Testis (tissue), 3 donors: Measurements from ENCODE around the gene FOXI1. TPM values are rescaled to one million over a fixed set of nuclear protein-coding genes. Genes with fewer than 3 reads are reported as not detected.
A peak's percentile ranks its signal among the peaks of the same experiment; 100 is the strongest.

ENCODE experiments used
- DNase-seq: peaks from one replicate; pipeline ENCODE4 v3.0.0-alpha.2; 2019
- H3K27ac ChIP-seq, 2 donors: fragments of 200-600 bp; sonication (generic); one replicate each; pipeline ENCODE4 v1.5.1; 2019
- H3K27me3 ChIP-seq: fragments of 200-600 bp; sonication (generic); one replicate; pipeline ENCODE4 v1.5.1; 2019
- H3K36me3 ChIP-seq: fragments of 200-600 bp; sonication (generic); one replicate; pipeline ENCODE4 v1.5.1; 2017; ENCODE audit warnings: low read depth; ENCODE audit errors: missing control alignments
- H3K4me1 ChIP-seq: fragments of 200-600 bp; sonication (generic); one replicate; pipeline ENCODE4 v1.5.1; 2019
- H3K4me3 ChIP-seq, 2 donors: fragments of 200-600 bp; sonication (generic); one replicate each; pipeline ENCODE4 v1.5.1; 2017 to 2019
- H3K9me3 ChIP-seq: fragments of 200-600 bp; sonication (generic); one replicate; pipeline ENCODE4 v1.5.1; 2017
- CTCF ChIP-seq, 3 experiments: fragments of 450-650 bp in 2 of 3; fragments of 200-600 bp in 1 of 3; sonication (generic) in 1 of 3; IDR thresholded peaks; one replicate each; pipeline ENCODE4 v1.5.1; 2016 to 2019; ENCODE audit warnings: antibody characterized with exemption in 3 of 3, mild to moderate bottlenecking in 2 of 3, moderate library complexity in 1 of 3
- POLR2A ChIP-seq: fragments of 450-650 bp; IDR thresholded peaks from one replicate; pipeline ENCODE4 v1.6.1; 2017; ENCODE audit warnings: antibody characterized with exemption, mild to moderate bottlenecking, moderate library complexity
- WGBS, 2 donors: methylation state at CpG; one replicate each; pipeline ENCODE4 v1.1.5; 2018; 5-methylcytosine and 5-hydroxymethylcytosine counted together
- intact Hi-C: fragments of 100-400 bp; cut with DNase I; formaldehyde crosslinking; loops from one replicate; pipeline ENCODE4 v1.15.1; 2023; ENCODE audit warnings: low total_unique reads
- polyA plus RNA-seq: library from polyadenylated mRNA; stranded (reverse); fragments of 350-450 nt; fragmentation: Illumina TruSeq; extraction: RNeasy Lipid Tissue Mini Kit (QIAGEN cat#74804); gene quantifications from one replicate; pipeline ENCODE4 v1.2.3, GENCODE V29; 2014; ENCODE audit warnings: low read depth, low replicate concordance; ENCODE audit not compliant: insufficient read depth
- total RNA-seq, 2 donors: library from RNA; depleted of rRNA; stranded (reverse); fragments of >200 nt; gene quantifications; one replicate each; pipeline ENCODE4 v1.2.3, GENCODE V29; 2016

FOXI1 gene
- total and polyA plus RNA-seq, 3 donors from 2014 or later, result 0.19 to 0.26 TPM; not detected in 1

- DNase-seq, result no peak
- H3K4me3 ChIP-seq, result no peak overlapping the region
- intact Hi-C loops, result no loop called here
- TF ChIP-seq POLR2A, result no peak
- TF ChIP-seq CTCF (IDR thresholded peaks at IDR 0.05), result no peak
- H3K27me3 ChIP-seq, result no peaks in the 10 kb centered on the region
- H3K9me3 ChIP-seq, result no peaks in the 10 kb centered on the region
- H3K36me3 ChIP-seq, result no peaks in the 10 kb centered on the region
- H3K4me1 ChIP-seq, result no peaks in the 10 kb centered on the region
- no peak overlapping the region for H3K27ac ChIP-seq
- WGBS, 2 donors, result 83 to 88% methylated on average over 9 of the region's 9 CpGs
These were observed 7.8 kb upstream of the FOXI1 start for GRCh38 chr5:170097934-170098333.

- H3K36me3 ChIP-seq, result no peaks in the 10 kb centered on the region
- no peak overlapping the region for H3K27ac ChIP-seq
- intact Hi-C loops, result loop anchor here (10.0 kb wide), 1 partner anchor 94 kb away; no protein-coding TSS in a partner anchor
- no peak for TF ChIP-seq POLR2A
- peak; percentile 58 to 73 (median 69) for TF ChIP-seq CTCF (IDR thresholded peaks at IDR 0.05)
- no peaks in the 10 kb centered on the region for H3K4me1 ChIP-seq
- no peaks in the 10 kb centered on the region for H3K9me3 ChIP-seq
- DNase-seq, result peak; percentile 90
- H3K4me3 ChIP-seq, result no peak overlapping the region
- WGBS, 2 donors, result 42 to 48% methylated on average over 13 of the region's 13 CpGs
- no peaks in the 10 kb centered on the region for H3K27me3 ChIP-seq
These were observed 5.4 kb upstream of the FOXI1 start for GRCh38 chr5:170100066-170100943.

DNA sequence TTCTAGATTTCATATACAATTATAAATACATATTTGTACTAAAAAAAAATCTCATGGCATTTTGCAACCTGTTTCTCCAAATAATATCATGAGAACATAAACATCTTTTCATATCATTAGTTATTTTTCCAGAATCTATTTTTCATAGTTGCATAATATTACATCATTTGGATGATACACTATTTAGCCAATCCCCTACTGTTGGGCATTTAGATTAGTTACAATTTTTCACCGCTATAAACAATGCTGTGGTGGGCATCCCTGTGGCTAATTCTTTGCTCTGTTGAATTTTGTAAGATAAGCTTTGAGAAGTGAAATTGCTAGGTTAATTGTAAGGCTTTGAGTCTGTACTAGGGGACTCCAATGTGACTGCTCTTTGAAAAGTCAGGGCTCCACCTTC is 2.2 kb upstream of the FOXI1 start:
- no peaks in the 10 kb centered on the region for H3K36me3 ChIP-seq
- H3K4me1 ChIP-seq, result no peaks in the 10 kb centered on the region
- no peaks in the 10 kb centered on the region for H3K9me3 ChIP-seq
- no peak for DNase-seq
- no peak overlapping the region for H3K27ac ChIP-seq
- TF ChIP-seq POLR2A (no peak), CTCF (IDR thresholded peaks at IDR 0.05) (no peak)
- 93 to 100% methylated on average over 1 of the region's 1 CpG for WGBS, 2 donors
- H3K27me3 ChIP-seq, result no peaks in the 10 kb centered on the region
- H3K4me3 ChIP-seq, result no peak overlapping the region
- intact Hi-C loops, result loop anchor here (10.0 kb wide), 1 partner anchor 91 kb away; no protein-coding TSS in a partner anchor

DNA sequence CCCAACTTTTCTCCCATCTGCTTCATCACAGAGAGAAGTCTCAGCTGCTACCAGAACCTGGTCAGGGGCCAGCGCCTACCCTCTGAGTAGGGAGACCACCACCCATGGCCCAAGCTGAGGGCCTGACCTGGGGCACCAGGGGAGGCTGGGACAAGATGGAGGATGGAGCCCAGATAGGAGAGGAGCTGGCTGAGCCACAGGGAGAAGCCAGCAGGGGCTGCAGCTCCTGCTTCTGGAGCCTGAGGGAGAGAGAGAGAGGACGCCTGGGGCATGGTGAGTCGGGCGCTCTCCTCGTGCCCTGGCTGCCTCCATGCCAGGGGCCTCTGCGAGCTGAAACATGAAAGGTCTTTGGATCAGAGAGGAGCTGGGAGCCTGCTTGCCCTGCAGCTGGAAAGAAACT is 1.4 kb upstream of the FOXI1 start:
- WGBS, 2 donors, result 65 to 97% methylated on average over 3 to 6 of the region's 6 CpGs
- Histone ChIP-seq H3K9me3 (no peaks in the 10 kb centered on the region), H3K4me3 (no peak overlapping the region), H3K27ac (no peak overlapping the region), H3K27me3 (no peaks in the 10 kb centered on the region), H3K36me3 (no peaks in the 10 kb centered on the region), H3K4me1 (no peaks in the 10 kb centered on the region)
- intact Hi-C loops, result loop anchor here (10.0 kb wide), 1 partner anchor 91 kb away; no protein-coding TSS in a partner anchor
- no peak for DNase-seq
- TF ChIP-seq POLR2A (no peak), CTCF (IDR thresholded peaks at IDR 0.05) (no peak)
